Stimulated activated CD8-positive, alpha-beta memory T cell treated with anti-CD3 and anti-CD28 coated beads, Interleukin-4, amount 100 ng/mL, for 1 hour (primary cell): ENCODE measurements around the gene CCDC169.
"Not testable (repeated sequence)": the region's sequence is repeated elsewhere in the genome, so short reads cannot be mapped to it uniquely, and the experiment has no call there.

Experiments
- DNase-seq, 2 donors: peaks; one replicate each; pipeline ENCODE4 v3.0.0-alpha.2; 2020; ENCODE audit warnings: low read depth in 2 of 2, low spot score in 1 of 2

Gene CCDC169

DNA sequence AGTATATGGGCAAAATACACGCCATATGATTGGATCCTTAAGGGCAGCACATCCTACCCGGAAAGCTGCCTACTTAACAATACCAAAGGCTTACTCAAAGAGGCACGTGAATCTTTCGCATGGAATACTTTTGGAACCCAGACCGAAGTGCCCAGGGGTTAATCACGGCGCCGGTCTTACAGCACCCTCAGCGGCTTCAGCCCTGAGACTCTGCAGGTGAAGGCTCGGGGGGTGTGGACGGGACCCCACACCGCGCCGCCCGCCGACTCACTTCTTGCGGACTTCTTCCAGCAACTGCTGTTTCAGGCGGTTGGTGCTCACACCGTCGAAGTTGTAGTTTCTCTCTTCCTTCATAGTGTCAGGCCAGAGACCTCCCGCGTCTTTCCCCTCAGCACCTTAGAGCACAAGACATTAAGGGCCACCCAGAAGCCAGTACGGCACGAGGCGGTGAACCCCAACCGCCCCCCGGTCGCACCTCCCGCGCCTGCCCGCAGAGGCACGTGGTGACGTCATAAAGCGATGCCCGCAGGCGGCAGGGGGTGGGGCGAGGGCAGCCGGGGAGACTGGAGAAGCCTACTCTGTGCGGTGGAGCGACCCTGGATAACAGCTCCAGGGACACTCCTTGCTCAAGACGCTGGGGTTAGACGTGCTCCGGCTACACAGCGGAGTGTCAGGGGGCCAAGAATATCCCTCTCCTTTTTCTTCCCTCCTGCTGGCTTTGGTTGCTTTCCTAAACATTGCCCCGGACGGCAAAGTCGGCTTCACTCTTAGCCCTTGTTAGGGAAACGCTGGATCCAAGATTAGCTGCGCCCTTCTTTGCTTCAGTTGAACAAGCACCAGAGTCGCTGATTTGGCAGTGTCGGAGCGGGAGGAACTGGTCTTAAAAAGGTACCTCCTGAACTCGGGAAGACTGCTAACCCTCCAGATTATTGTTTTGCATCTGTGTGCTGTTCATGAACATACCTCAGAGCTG, at the start of gene CCDC169:
TSS of gene CCDC169 (minus strand) at position 449 of the 973 bp plus-strand sequence. CDS start at position 354, 95 bp downstream.
- DNase-seq, result peak in 1 of 2 donors; percentile 10

- DNase-seq, result peak; percentile 41 to 76
Observed at GRCh38 chr13:36346222-36347083, 48.8 kb upstream of the CCDC169 start, which contains the start of gene SPART. Gene SPART (minus strand): TSS chr13:36346394. CDS start chr13:36335830, 10,564 bp downstream.

DNA sequence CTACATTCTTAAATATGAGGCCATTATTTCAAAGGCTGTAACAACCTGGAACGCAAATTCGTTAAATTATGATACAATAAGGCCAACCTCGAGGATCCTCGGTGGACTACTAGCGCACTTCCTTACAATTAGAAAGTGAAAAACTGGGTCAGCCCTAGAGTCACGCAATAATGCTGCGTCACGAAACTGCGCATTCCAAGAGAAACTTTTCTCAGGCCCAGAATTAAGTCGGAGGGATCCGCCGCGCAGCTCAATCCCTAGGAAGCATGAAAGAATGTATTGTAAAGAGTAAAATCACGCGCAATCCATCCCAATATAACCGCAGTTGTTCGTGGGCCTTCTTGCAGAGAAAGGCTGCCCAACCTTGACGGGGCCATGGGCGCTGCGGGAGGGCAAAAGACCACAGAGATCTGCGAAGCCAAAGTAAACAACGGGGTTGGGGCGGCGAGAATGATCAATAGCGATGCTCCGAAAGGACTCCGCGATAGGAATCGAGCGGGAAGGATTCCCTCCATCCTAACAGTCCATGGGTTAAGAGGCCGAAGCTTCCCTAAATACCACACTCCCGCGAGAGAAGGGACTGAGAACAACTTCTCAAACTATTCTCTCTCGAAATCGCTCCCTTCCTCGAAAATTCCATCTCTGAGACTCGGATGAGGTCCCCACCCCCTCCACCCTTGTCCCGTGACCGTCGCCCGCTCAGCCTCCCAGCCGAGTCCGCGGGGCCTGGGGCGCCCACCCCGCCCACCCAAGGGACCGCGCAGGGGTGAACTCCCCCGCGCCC, 48.0 kb upstream of the CCDC169 start:
- peak in 1 of 2 donors; percentile 2 for DNase-seq

GRCh38 chr13:36344886-36345437, 47.3 kb upstream of the CCDC169 start:
- DNase-seq, result no peak

- no peak for DNase-seq
Observed at GRCh38 chr13:36344173-36344572, 46.6 kb upstream of the CCDC169 start.

DNA sequence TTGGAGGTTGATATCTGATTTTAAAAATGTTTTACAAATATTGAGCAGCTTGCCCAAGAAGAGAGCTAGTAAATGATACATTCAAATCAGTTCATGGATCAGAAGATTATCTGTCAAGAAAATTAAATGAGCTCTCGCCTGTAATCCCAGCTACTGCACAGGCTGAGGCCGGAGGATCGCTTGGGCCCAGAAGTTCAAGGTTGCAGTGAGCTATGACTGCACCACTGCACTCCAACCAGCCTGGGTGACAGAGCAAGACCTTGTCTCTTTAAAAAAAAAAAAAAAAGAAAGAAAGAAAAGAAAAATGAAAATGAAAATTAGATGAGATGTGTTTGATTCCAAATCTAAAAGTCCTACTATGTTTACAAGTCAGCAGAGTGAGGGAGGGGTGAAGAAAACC, 46.2 kb upstream of the CCDC169 start:
- DNase-seq, result no peak

DNA sequence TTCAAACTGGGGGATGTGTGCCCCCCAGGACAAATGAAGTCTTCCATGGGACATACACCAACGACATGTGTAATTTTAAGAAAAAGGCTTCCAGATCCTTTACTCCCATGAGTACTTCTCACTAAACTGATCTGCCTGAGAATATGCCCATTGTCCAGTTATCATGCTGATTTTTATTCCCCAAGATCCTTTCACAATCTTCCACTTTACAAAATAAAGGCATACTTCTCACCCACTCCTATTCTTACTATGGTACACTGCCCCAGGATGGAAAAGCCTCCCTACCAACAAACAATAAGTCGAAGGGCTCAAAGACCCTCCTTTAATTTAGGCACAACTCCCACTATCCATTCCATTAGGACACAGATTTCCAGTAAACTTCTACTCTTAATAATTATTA, 45.1 kb upstream of the CCDC169 start:
- DNase-seq, result no peak

GRCh38 chr13:36341718-36342117, 44.1 kb upstream of the CCDC169 start:
- DNase-seq, result no peak

- no peak for DNase-seq
Observed at GRCh38 chr13:36339600-36340155, 42.1 kb upstream of the CCDC169 start.

- DNase-seq, result no peak
Observed at GRCh38 chr13:36337938-36338641, 40.5 kb upstream of the CCDC169 start.

DNA sequence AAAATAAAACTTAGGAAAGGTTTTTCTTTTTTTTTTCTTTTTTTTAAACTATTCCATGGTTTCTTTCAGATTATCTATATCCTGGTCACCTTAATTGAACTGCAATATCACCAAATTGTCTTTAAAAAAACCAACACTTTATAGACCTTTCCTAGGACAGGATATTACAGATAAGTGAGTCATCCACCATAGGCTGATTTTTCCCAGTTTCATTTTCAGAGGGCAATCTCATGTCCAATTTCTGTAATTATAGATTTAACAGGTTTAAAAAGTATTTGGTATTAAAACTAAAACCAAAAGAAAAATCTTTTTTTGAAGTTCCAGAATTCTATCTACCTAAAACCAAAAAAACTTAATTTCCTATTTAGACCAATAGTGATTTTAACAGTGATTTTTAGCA, 35.4 kb upstream of the CCDC169 start:
- DNase-seq, result no peak

- DNase-seq, result not testable (repeated sequence)
Observed at GRCh38 chr13:36332255-36332654, 34.6 kb upstream of the CCDC169 start.

DNA sequence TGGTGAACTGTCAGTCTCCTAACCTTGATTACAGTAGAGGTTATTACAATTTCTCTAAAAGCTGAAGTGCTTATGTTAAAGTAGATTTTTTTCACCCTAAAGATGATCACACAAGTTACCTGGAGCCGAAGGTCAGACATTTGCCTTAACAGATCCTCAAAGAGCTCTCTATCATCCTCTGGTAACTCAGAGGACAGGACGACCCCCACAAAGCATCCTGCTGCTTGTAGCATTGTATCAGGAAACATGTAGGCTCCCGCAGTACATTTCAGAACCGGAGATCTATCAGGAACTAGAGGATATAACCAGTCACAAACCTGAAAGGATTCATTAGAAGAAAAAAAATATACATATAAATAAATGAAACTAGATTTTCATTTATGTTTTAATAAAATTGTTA, 33.7 kb upstream of the CCDC169 start:
- no peak for DNase-seq

DNA sequence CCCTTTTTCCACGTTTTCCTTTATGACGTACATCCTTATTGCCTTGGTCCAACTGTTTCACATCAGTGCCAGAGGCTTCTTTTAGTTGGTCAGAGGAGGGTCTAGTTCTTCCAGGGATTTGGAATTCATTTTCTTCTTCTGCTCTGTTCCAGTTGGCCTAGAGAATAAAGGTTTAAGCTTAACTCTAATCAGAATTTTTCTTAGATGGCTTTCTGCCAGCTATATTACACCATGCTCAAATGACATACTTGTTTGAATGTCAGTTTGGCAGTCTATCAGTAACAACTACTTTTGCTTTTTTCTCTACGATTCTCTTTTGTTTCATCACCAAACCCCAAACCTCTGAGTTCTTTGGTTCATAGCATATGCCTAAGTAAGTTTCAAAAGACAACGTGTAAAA, 31.7 kb upstream of the CCDC169 start:
- no peak for DNase-seq

GRCh38 chr13:36328821-36329220, 31.2 kb upstream of the CCDC169 start:
- DNase-seq, result no peak

DNA sequence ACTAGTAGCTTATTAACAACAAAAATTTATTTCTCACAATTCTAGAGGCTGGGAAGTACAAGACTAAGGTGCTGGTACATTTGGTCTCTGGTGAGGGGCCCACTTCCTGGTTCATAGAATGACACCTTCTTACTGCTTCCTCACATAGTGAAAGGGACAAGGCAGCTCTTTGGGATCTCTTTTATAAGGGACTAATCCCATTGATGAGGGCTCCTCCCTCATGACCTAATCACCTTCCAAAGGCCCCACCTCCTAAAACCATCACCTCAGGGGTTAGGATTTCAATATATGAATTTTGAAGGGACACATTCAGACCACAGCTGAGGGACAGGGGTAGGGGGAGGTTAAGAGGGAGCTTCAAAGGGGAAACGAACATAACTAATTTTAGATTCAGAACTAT, 28.3 kb upstream of the CCDC169 start:
- DNase-seq, result no peak

- not testable (repeated sequence) for DNase-seq
Observed at GRCh38 chr13:36324881-36325280, 27.3 kb upstream of the CCDC169 start.

DNA sequence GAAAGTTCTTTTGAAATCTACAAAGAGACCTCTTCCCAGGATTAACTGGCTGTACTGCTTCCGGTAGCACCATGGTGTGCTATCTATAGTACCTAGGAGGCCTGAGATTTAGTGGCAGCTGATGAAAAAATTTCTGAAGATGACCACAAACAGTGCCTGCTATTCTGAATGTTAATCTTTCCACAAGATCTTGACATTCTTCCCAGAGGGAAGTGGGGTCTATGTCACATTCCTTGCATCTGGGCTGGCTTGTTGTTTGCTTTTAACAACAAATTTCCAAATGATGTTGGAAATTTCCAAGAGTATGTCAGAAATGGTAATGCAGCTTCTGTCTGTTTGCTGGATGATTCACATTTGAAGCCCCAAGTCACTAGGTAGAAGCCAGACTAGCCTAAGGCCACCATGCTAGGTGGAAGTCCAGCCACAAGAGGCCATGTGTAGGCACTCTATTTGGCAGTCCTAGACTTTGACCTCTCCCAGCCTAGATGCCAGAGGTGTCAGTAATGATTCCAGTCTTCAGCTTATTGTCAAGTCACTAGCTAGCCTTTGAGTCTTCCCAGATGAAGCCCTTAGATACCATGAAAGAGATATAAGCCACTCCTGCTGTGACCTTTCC, 26.4 kb upstream of the CCDC169 start:
- no peak for DNase-seq

GRCh38 chr13:36323408-36323807, 25.8 kb upstream of the CCDC169 start:
- no peak for DNase-seq
